IPS-NIHi11 (cell line): ENCODE data around the gene PPP1R9B.
A peak's percentile ranks its signal among the peaks of the same experiment; 100 is the strongest.

Experiments
- DNase-seq: peaks from one replicate; pipeline ENCODE4 v3.0.0; 2012; ENCODE audit warnings: mixed read lengths, low spot score

PPP1R9B gene

GRCh38 chr17:50090971-50091917 is 59.2 kb downstream of the PPP1R9B start:
- DNase-seq = no peak

GRCh38 chr17:50090071-50090470 is 60.4 kb downstream of the PPP1R9B start:
- DNase-seq = no peak

- no peak for DNase-seq
Measured at GRCh38 chr17:50088952-50089825, 61.3 kb downstream of the PPP1R9B start.

GRCh38 chr17:50087912-50088405 is 62.5 kb downstream of the PPP1R9B start:
- DNase-seq = no peak

GRCh38 chr17:50087246-50087911 is 63.1 kb downstream of the PPP1R9B start:
- peak; percentile 87 for DNase-seq
